HG03139 (cell line): ENCODE measurements around the gene FNDC5.
"Not testable (repeated sequence)": the region's sequence is repeated elsewhere in the genome, so short reads cannot be mapped to it uniquely, and the experiment has no call there.

Experiments
- ATAC-seq: cut with Tn5 transposase; IDR thresholded peaks from one replicate; pipeline ENCODE4 v1.9.1; 2021; ENCODE audit not compliant: unreplicated experiment

The FNDC5 gene

GRCh38 chr1:32870615-32871363 is at the start of gene FNDC5:
TSS of gene FNDC5 (minus strand) at chr1:32870912.
- no peak for ATAC-seq

GRCh38 chr1:32919811-32920733 is 49.4 kb upstream of the FNDC5 start:
- ATAC-seq: no peak

- no peak for ATAC-seq
These were observed 47.5 kb upstream of the FNDC5 start for GRCh38 chr1:32918179-32918578.

GRCh38 chr1:32917521-32917920 is 46.8 kb upstream of the FNDC5 start:
- ATAC-seq: no peak

- no peak for ATAC-seq
These were observed 45.3 kb upstream of the FNDC5 start for GRCh38 chr1:32915766-32916706.

GRCh38 chr1:32910319-32910718 is 39.6 kb upstream of the FNDC5 start:
- no peak for ATAC-seq

GRCh38 chr1:32907435-32907834 is 36.7 kb upstream of the FNDC5 start:
- no peak for ATAC-seq

GRCh38 chr1:32906654-32907053 is 35.9 kb upstream of the FNDC5 start:
- ATAC-seq: no peak

GRCh38 chr1:32905588-32905987 is 34.9 kb upstream of the FNDC5 start:
- not testable (repeated sequence) for ATAC-seq

GRCh38 chr1:32904797-32905196 is 34.1 kb upstream of the FNDC5 start:
- no peak for ATAC-seq

- ATAC-seq: no peak
These were observed 33.5 kb upstream of the FNDC5 start for GRCh38 chr1:32903991-32904785.

GRCh38 chr1:32902535-32902920 is 31.8 kb upstream of the FNDC5 start:
- no peak for ATAC-seq

GRCh38 chr1:32901823-32902534 is 31.3 kb upstream of the FNDC5 start:
- no peak for ATAC-seq

- ATAC-seq: no peak
These were observed 30.5 kb upstream of the FNDC5 start, which contains the start of gene TMEM54 for GRCh38 chr1:32900956-32901822. TSS of gene TMEM54 (minus strand) at chr1:32901389. CDS start at chr1:32901238, 151 bp downstream.

- no peak for ATAC-seq
These were observed 29.8 kb upstream of the FNDC5 start for GRCh38 chr1:32900371-32900955.

GRCh38 chr1:32899586-32900296 is 29.0 kb upstream of the FNDC5 start:
- ATAC-seq: no peak

- ATAC-seq: no peak
These were observed 28.2 kb upstream of the FNDC5 start for GRCh38 chr1:32898958-32899357.
